ENCODE results near the gene MSX1.

DNA sequence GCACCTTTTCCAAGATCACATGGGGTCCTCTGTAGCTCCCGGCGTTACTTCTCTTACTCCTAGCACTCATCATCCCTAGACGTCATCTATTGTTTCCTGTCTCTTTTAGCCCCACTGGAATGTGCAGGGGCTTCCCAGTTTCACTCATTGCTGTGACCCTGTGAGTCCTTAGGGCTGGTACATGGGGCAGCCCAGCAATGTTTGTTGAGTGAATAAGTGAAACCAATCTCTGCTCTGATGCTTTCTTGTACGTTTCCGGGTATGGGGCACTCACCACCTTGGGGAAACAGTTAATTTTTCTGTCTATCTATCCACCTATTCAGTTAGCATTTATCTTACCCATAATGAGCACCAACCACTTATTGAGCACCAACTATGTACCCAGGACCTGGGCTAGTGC lies 16.1 kb downstream of the MSX1 start:
- TF ChIP-seq CTCF (conservative IDR thresholded peaks at IDR 0.05 in 1 of 2, IDR thresholded peaks at IDR 0.05 in 1 of 2; ENCODE audit: extremely low read depth in 1 of 2, insufficient read depth in 1 of 2, low read depth in 1 of 2, low read length in 2 of 2) (no peak), EZH2 (IDR thresholded peaks at IDR 0.05; ENCODE audit: borderline replicate concordance, low read length) (no peak)
